MCF 10A (cell line): ENCODE results near the gene LENEP. TPM values are rescaled to one million over a fixed set of nuclear protein-coding genes. Genes with fewer than 3 reads are reported as not detected.

ENCODE experiments used
- BruUV-seq: library from RNA; stranded (reverse); fragments of 400-500 nt; replicated peaks from 2 replicates; lab custom pipeline; 2021; lab: Mats Ljungman, UMichigan
- CTCF ChIA-PET: fragments of 300-600 bp; sonication (Branson Sonifier 250); formaldehyde crosslinking; extraction: SDS; loops from one replicate; lab custom pipeline; 2021; ENCODE audit warnings: antibody characterized with exemption, inconsistent platforms; lab: Yijun Ruan, JAX
- POLR2A ChIA-PET: fragments of 300-600, 350-650 bp; sonication (Branson Sonifier 250); formaldehyde crosslinking; extraction: SDS; loops from one replicate; lab custom pipeline; 2020; ENCODE audit warnings: antibody characterized with exemption, inconsistent platforms; lab: Yijun Ruan, JAX
- DNase-seq: peaks from one replicate; pipeline ENCODE4 v3.0.0-alpha.2; 2018; ENCODE audit not compliant: unreplicated experiment
- H3K27ac Mint-ChIP-seq: one replicate; pipeline ENCODE4 v1.8.0; 2022; ENCODE audit warnings: mild to moderate bottlenecking, low read depth, mixed read lengths; ENCODE audit not compliant: unreplicated experiment
- H3K27me3 Mint-ChIP-seq: one replicate; pipeline ENCODE4 v1.8.0; 2022; ENCODE audit warnings: mixed read lengths; ENCODE audit not compliant: insufficient read depth, unreplicated experiment
- H3K36me3 Mint-ChIP-seq: one replicate; pipeline ENCODE4 v1.8.0; 2022; ENCODE audit warnings: mild to moderate bottlenecking, moderate library complexity, mixed read lengths; ENCODE audit not compliant: insufficient read depth, unreplicated experiment
- H3K4me1 Mint-ChIP-seq: one replicate; pipeline ENCODE4 v1.8.0; 2022; ENCODE audit warnings: mixed read lengths; ENCODE audit not compliant: insufficient read depth, unreplicated experiment
- H3K4me3 Mint-ChIP-seq: one replicate; pipeline ENCODE4 v1.8.0; 2022; ENCODE audit warnings: mild to moderate bottlenecking, moderate library complexity, mixed read lengths; ENCODE audit not compliant: unreplicated experiment
- H3K9me3 Mint-ChIP-seq: one replicate; pipeline ENCODE4 v1.8.0; 2022; ENCODE audit warnings: mixed read lengths; ENCODE audit not compliant: unreplicated experiment
- intact Hi-C: fragments of 100-400 bp; cut with micrococcal nuclease; formaldehyde crosslinking; loops from 2 replicates; pipeline ENCODE4 v1.14.1; 2022
- total RNA-seq: library from RNA; stranded (reverse); gene quantifications from 2 replicates; pipeline ENCODE4 v1.2.3, GENCODE V29; 2022
- TF ChIP-seq, protein P1 (sequence below): fragments of 200-600 bp; IDR thresholded peaks from one replicate; pipeline ENCODE4 v1.8.0; 2022; ENCODE audit warnings: antibody characterized with exemption, mild to moderate bottlenecking; ENCODE audit not compliant: unreplicated experiment

Gene LENEP
- total RNA-seq, 1 experiment from 2014 or later, result not detected

GRCh38 chr1:154951901-154952657 is 41.3 kb upstream of the LENEP start:
- ChIA-PET CTCF (interaction anchor here (0.6 to 2.6 kb wide), 10 partner anchors 9 to 473 kb away, joined by 3 to 6 read pairs (median 4); no protein-coding TSS in a partner anchor), POLR2A (interaction anchor here (1.2 to 39.6 kb wide), 4 partner anchors 8 to 37 kb away, joined by 4 to 1917 read pairs (median 59); partner anchors contain the start of genes CKS1B, FLAD1, LENEP and PMVK)
- no peaks in the 10 kb centered on the region for H3K27me3 Mint-ChIP-seq
- H3K4me3 Mint-ChIP-seq, result no peak overlapping the region
- no peaks in the 10 kb centered on the region for H3K9me3 Mint-ChIP-seq
- peaks cover 6% of the 10 kb centered on the region for H3K36me3 Mint-ChIP-seq
- TF ChIP-seq, protein P1, sequence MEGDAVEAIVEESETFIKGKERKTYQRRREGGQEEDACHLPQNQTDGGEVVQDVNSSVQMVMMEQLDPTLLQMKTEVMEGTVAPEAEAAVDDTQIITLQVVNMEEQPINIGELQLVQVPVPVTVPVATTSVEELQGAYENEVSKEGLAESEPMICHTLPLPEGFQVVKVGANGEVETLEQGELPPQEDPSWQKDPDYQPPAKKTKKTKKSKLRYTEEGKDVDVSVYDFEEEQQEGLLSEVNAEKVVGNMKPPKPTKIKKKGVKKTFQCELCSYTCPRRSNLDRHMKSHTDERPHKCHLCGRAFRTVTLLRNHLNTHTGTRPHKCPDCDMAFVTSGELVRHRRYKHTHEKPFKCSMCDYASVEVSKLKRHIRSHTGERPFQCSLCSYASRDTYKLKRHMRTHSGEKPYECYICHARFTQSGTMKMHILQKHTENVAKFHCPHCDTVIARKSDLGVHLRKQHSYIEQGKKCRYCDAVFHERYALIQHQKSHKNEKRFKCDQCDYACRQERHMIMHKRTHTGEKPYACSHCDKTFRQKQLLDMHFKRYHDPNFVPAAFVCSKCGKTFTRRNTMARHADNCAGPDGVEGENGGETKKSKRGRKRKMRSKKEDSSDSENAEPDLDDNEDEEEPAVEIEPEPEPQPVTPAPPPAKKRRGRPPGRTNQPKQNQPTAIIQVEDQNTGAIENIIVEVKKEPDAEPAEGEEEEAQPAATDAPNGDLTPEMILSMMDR, result no peak
- peaks cover 38% of the 10 kb centered on the region for H3K4me1 Mint-ChIP-seq
- no peak for DNase-seq
- H3K27ac Mint-ChIP-seq, result no peak overlapping the region
- intact Hi-C loops, result no loop called here
- no TSS peak for BruUV-seq

DNA sequence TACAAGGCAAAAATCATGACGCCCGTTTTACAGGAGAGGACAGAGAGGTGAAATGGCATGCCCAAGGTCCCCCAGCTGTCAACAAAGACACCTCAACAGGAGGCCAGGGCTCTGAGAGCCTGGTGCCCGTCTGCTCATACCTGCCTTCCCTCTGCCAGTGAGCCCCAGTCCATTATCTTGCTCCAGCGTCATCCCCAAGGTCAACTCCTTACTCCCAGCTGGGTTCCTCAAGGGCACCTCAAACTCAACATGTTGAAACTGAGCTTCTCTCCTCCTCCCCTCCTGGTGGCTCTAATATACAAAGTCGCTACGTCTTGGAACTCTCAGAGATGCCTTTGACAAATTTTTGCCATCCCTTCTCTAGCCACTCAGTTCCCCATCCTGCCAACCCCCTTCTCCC is 40.7 kb upstream of the LENEP start:
- no TSS peak for BruUV-seq
- no peak for DNase-seq
- H3K4me3 Mint-ChIP-seq, result no peak overlapping the region
- peaks cover 4% of the 10 kb centered on the region for H3K36me3 Mint-ChIP-seq
- ChIA-PET POLR2A (interaction anchor here (1.2 to 39.6 kb wide), 5 partner anchors 9 to 86 kb away, joined by 3 to 1917 read pairs (median 6); partner anchors contain the start of genes CKS1B, FLAD1, LENEP and PMVK), CTCF (interaction anchor here (0.6 to 2.6 kb wide), 7 partner anchors 8 to 473 kb away, joined by 3 to 12 read pairs (median 4); partner anchors contain the start of gene PYGO2)
- TF ChIP-seq, protein P1, result no peak
- H3K27me3 Mint-ChIP-seq, result no peaks in the 10 kb centered on the region
- no peaks in the 10 kb centered on the region for H3K9me3 Mint-ChIP-seq
- H3K27ac Mint-ChIP-seq, result no peak overlapping the region
- H3K4me1 Mint-ChIP-seq, result peaks cover 43% of the 10 kb centered on the region
- intact Hi-C loops, result no loop called here

- H3K27me3 Mint-ChIP-seq, result no peaks in the 10 kb centered on the region
- H3K4me1 Mint-ChIP-seq, result peaks cover 43% of the 10 kb centered on the region
- no TSS peak for BruUV-seq
- H3K36me3 Mint-ChIP-seq, result peaks cover 7% of the 10 kb centered on the region
- H3K9me3 Mint-ChIP-seq, result no peaks in the 10 kb centered on the region
- DNase-seq, result no peak
- no peak overlapping the region for H3K4me3 Mint-ChIP-seq
- H3K27ac Mint-ChIP-seq, result no peak overlapping the region
- intact Hi-C loops, result no loop called here
- ChIA-PET POLR2A (interaction anchor here (1.2 to 39.6 kb wide), 5 partner anchors 10 to 85 kb away, joined by 3 to 1917 read pairs (median 19); partner anchors contain the start of genes CKS1B, FLAD1, LENEP and PMVK), CTCF (interaction anchor here (0.6 to 4.2 kb wide), 13 partner anchors 13 to 394 kb away, joined by 3 to 45 read pairs (median 6); partner anchors contain the start of genes FLAD1 and PMVK)
- TF ChIP-seq, protein P1, result no peak
These were observed 39.8 kb upstream of the LENEP start for GRCh38 chr1:154953611-154954038.

DNA sequence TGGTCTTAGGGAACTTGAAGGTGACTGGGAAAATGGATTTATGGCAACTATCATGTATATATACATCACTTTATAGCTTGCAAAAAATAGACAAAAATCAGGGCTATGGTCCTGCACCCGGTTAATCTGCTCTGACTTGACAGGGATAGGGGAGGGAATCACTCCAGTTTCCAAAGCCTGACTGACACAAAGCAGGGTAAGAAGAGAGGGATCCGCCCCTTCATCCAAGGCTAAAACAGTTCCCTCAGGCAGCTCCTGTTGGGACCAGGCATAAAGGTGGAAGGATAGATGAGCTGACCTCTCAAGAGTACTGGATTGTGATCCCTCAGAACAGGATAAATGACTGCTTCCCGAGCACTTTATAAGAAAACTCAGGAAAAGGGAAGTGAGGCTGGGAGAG is 38.8 kb upstream of the LENEP start:
- TF ChIP-seq, protein P1, result no peak
- POLR2A ChIA-PET, result interaction anchor here (0.6 to 39.6 kb wide), 7 partner anchors 11 to 146 kb away, joined by 3 to 1917 read pairs (median 18); partner anchors contain the start of genes ADAM15, CKS1B, FLAD1 and LENEP
- no peak for DNase-seq
- Mint-ChIP-seq H3K36me3 (peaks cover 12% of the 10 kb centered on the region), H3K27me3 (no peaks in the 10 kb centered on the region), H3K4me3 (peak overlapping the region; percentile 88), H3K4me1 (peaks cover 43% of the 10 kb centered on the region), H3K9me3 (no peaks in the 10 kb centered on the region), H3K27ac (no peak overlapping the region)
- CTCF ChIA-PET, result interaction anchor here (1.0 to 4.2 kb wide), 14 partner anchors 12 to 285 kb away, joined by 3 to 45 read pairs (median 11); partner anchors contain the start of genes ADAM15, FLAD1, PMVK and SHC1
- intact Hi-C loops, result no loop called here
- BruUV-seq, result no TSS peak
